Hindlimb muscle (tissue), 1 donor: ENCODE results near the gene PRAMEF5. TPM values are rescaled to one million over a fixed set of nuclear protein-coding genes. Genes with fewer than 3 reads are reported as not detected.
"Not testable (repeated sequence)": the region's sequence is repeated elsewhere in the genome, so short reads cannot be mapped to it uniquely, and the experiment has no call there.

Experiments used
- DNase-seq: peaks from one replicate; pipeline ENCODE4 v3.0.0-alpha.2; 2013
- polyA plus RNA-seq: library from polyadenylated mRNA; unstranded; fragments of 120-200 nt; gene quantifications from one replicate; pipeline ENCODE4 v1.2.1, GENCODE V29; 2013; ENCODE audit not compliant: insufficient read length

Gene PRAMEF5
- polyA plus RNA-seq, 1 donor: not detected

DNA sequence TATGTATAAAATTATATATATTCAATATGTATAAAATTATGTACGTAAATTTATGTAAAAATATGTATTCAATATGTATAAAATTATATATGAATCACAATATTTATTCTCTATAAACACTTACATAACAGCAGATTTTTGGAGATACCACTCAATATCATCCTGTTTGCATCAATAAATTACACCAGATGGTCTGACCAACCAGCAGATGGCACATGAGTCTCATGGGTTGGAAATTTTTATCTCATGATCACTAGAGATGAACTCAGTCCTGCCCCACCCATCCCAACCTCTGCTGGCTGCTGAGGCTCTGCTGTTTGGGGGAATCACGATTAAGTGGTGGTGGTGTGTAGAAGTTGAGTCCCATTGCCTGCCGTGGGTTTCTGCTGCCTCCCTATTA, 25.6 kb downstream of the PRAMEF5 start:
- DNase-seq: not testable (repeated sequence)

DNA sequence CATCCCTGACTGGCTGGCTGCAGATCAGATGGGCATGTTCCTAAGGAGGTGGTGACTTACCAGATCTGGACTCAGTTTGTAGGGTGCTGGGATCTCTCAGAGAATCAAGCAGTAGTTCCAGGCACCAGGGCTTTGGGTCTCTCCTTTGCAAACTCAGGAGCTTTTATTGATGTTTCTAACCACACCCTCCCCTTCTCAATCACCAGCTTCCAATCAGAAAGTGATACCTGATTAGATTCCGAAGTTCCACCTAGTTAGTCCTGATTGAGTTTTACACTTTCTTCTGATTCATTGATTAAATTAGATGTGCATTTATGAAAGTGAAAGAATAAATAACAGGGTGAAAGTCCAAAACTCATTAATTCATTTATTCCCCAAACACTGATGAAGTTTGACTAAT, 31.0 kb downstream of the PRAMEF5 start, which contains the start of gene PRAMEF8:
TSS of gene PRAMEF8 (minus strand) at position 101 of the 400 bp plus-strand sequence. CDS start 1,046 bp downstream, outside the sequence.
- not testable (repeated sequence) for DNase-seq

DNA sequence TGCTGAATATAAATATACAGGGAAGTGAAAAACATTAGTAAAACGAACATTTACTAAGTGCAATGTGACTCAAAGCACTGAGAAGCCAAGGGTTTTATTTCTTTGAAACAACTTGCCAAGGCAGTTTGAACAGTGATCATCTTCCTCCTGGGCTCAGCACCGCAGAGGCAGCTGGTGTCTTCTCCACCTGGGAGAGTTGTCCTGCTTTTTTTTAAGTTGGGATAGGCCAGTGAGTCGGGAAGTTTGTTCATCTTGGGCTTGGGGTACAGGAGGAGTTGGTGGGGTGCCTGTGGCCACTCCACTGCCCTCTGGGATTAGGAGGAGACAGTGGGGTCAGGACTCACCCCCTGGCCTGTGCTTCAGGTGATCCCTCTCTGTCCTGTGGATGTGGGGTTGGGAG, 35.0 kb downstream of the PRAMEF5 start:
- DNase-seq: not testable (repeated sequence)

DNA sequence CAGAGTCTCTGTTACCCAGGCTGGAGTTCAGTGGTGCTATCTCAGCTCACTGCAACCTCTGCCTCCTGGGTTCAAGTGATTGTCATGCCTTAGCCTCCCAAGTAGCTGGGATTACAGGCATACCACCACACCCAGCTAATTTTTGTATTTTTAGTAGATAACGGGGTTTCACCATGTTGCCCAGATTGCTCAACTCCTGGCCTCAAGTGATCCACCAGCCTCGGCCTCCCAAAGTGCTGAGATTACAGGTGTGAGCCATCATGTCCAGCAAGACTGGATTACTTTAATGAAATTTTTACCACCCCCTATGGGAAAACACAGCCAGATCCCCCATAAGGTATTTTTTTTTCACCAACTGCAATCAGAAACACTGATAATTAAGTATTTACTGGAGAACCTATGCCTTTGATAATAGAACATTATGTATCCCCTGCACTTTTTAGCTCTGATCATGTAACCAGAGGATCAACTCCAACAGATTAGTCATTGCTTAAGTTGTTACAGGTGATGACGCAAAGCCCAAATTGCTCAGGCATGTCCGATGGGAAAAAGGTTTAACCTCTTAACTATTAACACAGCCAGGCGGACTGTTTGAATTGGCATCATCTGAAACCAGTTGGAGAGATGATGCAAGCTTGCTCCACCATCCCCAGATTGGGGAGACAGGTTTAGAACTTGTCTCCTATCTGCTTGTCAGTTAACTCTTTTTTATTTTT, 43.4 kb downstream of the PRAMEF5 start:
- not testable (repeated sequence) for DNase-seq

DNA sequence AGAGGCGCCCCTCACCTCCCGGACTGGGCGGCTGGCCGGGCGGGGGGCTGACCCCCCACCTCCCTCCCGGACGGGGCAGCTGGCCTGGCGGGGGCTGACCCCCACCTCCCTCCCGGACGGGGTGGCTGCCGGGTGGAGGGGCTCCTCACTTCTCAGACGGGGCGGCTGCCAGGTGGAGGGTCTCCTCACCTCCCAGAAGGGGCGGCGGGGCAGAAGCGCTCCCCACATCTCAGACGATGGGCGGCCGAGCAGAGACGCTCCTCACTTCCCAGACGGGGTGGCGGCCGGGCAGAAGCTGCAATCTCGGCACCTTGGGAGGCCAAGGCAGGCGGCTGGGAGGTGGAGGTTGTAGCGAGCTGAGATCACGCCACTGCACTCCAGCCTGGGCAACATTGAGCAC, 44.7 kb downstream of the PRAMEF5 start:
- DNase-seq: not testable (repeated sequence)

DNA sequence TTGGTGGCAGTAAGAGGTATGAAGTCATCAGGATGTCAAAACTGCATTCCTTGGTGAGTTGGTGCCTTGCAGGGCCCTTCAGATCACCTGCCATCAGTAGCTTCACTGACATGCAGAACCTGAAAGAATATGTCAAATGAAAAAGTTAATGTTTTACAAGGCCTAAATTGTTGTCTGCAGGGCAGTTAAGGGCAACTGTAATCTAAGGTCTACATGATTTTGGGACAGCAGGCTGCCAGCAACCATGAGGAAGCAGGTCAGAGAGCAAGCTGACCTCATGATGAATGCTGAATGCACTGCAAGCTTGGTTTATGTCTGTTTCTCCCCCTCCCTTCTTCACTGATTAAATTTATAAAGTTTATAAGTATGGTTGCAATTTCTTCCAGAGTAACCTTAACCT, 48.2 kb downstream of the PRAMEF5 start:
- not testable (repeated sequence) for DNase-seq

DNA sequence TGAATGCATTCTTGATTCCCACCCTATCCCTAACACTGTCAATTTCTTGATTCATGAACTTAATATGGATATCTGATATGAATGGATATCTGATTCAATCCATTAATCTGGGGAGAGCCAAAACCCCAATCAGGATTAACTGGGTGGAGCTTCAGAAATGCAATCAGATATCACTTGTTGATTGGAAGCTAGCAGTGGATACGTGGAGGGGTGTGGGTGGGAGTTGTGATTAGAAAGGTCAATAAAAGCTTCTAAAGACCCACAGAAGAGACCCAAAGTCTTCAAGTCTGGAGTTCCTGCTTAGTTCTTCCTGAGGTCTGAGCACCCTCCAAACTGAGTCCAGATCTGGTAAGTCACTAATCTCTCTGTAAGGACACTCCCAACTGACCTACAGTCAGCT, 49.2 kb downstream of the PRAMEF5 start, which contains the start of gene PRAMEF33:
TSS of gene PRAMEF33 (plus strand) at position 301 of the 400 bp plus-strand sequence. CDS start 2,416 bp downstream, outside the sequence.
- not testable (repeated sequence) for DNase-seq

Other genes starting within 250 kb of the PRAMEF5 start
- gene PRAMEF27, start 197.6 kb upstream of the PRAMEF5 start, polyA plus RNA-seq: not detected
- gene HNRNPCL3, start 193.4 kb upstream of the PRAMEF5 start, polyA plus RNA-seq: not detected
- gene PRAMEF25, start 183.4 kb upstream of the PRAMEF5 start, polyA plus RNA-seq: not detected
- 0.18 TPM for gene HNRNPCL2, start 137.3 kb upstream of the PRAMEF5 start, polyA plus RNA-seq
- gene PRAMEF26, start 98.2 kb upstream of the PRAMEF5 start, polyA plus RNA-seq: not detected
- not detected for gene HNRNPCL4, start 88.6 kb upstream of the PRAMEF5 start, polyA plus RNA-seq
- not detected for gene PRAMEF9, start 82.3 kb upstream of the PRAMEF5 start, polyA plus RNA-seq
- not detected for gene PRAMEF13, start 52.8 kb upstream of the PRAMEF5 start, polyA plus RNA-seq
- not detected for gene PRAMEF18, start 28.0 kb upstream of the PRAMEF5 start, polyA plus RNA-seq
- not detected for gene PRAMEF8, start 30.9 kb downstream of the PRAMEF5 start, polyA plus RNA-seq
- gene PRAMEF33, start 49.3 kb downstream of the PRAMEF5 start, polyA plus RNA-seq: not detected
- gene PRAMEF15, start 61.4 kb downstream of the PRAMEF5 start, polyA plus RNA-seq: not detected
- gene PRAMEF14, start 92.9 kb downstream of the PRAMEF5 start, polyA plus RNA-seq: not detected
- gene PRAMEF19, start 117.7 kb downstream of the PRAMEF5 start, polyA plus RNA-seq: not detected
- gene PRAMEF17, start 135.4 kb downstream of the PRAMEF5 start, polyA plus RNA-seq: not detected
- not detected for gene PRAMEF20, start 156.3 kb downstream of the PRAMEF5 start, polyA plus RNA-seq